Fibroblast of villous mesenchyme (primary cell): Measurements from ENCODE around the gene NUDT4. TPM values are rescaled to one million over a fixed set of nuclear protein-coding genes. Genes with fewer than 3 reads are reported as not detected.
"Not testable (repeated sequence)": the region's sequence is repeated elsewhere in the genome, so short reads cannot be mapped to it uniquely, and the experiment has no call there.

ENCODE experiments used
- DNase-seq: peaks from one replicate; pipeline ENCODE4 v3.0.0-alpha.2; 2010; ENCODE audit warnings: low read depth
- H3K4me3 ChIP-seq: 2 replicates; pipeline ENCODE4 v1.5.1; 2011; ENCODE audit warnings: low read depth, mild to moderate bottlenecking, low read length
- CTCF ChIP-seq: IDR thresholded peaks from 2 replicates; pipeline ENCODE4 v1.5.1; 2012; ENCODE audit warnings: low read depth, mild to moderate bottlenecking, low read length; ENCODE audit not compliant: insufficient read depth
- total RNA-seq: library from RNA; depleted of rRNA; stranded (reverse); fragments of >200 nt; gene quantifications from 2 replicates; pipeline ENCODE4 v1.2.3, GENCODE V29; 2012

The NUDT4 gene
- total RNA-seq, 1 donor, result 61.3 TPM

- no peak overlapping the region for H3K4me3 ChIP-seq
- DNase-seq, result no peak
- TF ChIP-seq CTCF, result no peak
Measured at GRCh38 chr12:93407963-93408283, 30.2 kb downstream of the NUDT4 start.

- no peak overlapping the region for H3K4me3 ChIP-seq
- no peak for DNase-seq
- TF ChIP-seq CTCF, result no peak
Measured at GRCh38 chr12:93408813-93409212, 31.1 kb downstream of the NUDT4 start.

GRCh38 chr12:93409343-93410187, 31.8 kb downstream of the NUDT4 start:
- DNase-seq, H3K4me3 ChIP-seq: not testable (repeated sequence)

- not testable (repeated sequence) for DNase-seq, H3K4me3 ChIP-seq
Measured at GRCh38 chr12:93411060-93411459, 33.3 kb downstream of the NUDT4 start.

GRCh38 chr12:93412396-93412795, 34.7 kb downstream of the NUDT4 start:
- H3K4me3 ChIP-seq, DNase-seq: not testable (repeated sequence)

- DNase-seq, result no peak
- no peak overlapping the region for H3K4me3 ChIP-seq
- TF ChIP-seq CTCF, result no peak
Measured at GRCh38 chr12:93413064-93413463, 35.3 kb downstream of the NUDT4 start.

- peak; percentile 50 for DNase-seq
- peak; percentile 2 for TF ChIP-seq CTCF
- no peak overlapping the region for H3K4me3 ChIP-seq
Measured at GRCh38 chr12:93415723-93416464, 38.2 kb downstream of the NUDT4 start.

- no peak for TF ChIP-seq CTCF
- no peak overlapping the region for H3K4me3 ChIP-seq
- DNase-seq, result no peak
Measured at GRCh38 chr12:93417967-93418480, 40.3 kb downstream of the NUDT4 start.
